HG02571 (cell line): ENCODE measurements around the gene GTF3C1.
"Not testable (repeated sequence)": the region's sequence is repeated elsewhere in the genome, so short reads cannot be mapped to it uniquely, and the experiment has no call there.

Source experiments
- ATAC-seq: cut with Tn5 transposase; IDR thresholded peaks from one replicate; pipeline ENCODE4 v1.9.1; 2021; ENCODE audit warnings: mild to moderate bottlenecking, moderate library complexity; ENCODE audit not compliant: unreplicated experiment

Gene GTF3C1

GRCh38 chr16:27464626-27465482 is 84.9 kb downstream of the GTF3C1 start:
- ATAC-seq: no peak

GRCh38 chr16:27463741-27464591 is 85.7 kb downstream of the GTF3C1 start:
- no peak for ATAC-seq

- no peak for ATAC-seq
Measured at GRCh38 chr16:27462846-27463682, 86.6 kb downstream of the GTF3C1 start.

- no peak for ATAC-seq
Measured at GRCh38 chr16:27462200-27462845, 87.4 kb downstream of the GTF3C1 start.

- no peak for ATAC-seq
Measured at GRCh38 chr16:27461483-27462171, 88.1 kb downstream of the GTF3C1 start.

GRCh38 chr16:27460663-27461482 is 88.8 kb downstream of the GTF3C1 start:
- no peak for ATAC-seq

GRCh38 chr16:27460213-27460612 is 89.5 kb downstream of the GTF3C1 start:
- ATAC-seq: no peak

- no peak for ATAC-seq
Measured at GRCh38 chr16:27458987-27459688, 90.6 kb downstream of the GTF3C1 start.

GRCh38 chr16:27458258-27458657 is 91.5 kb downstream of the GTF3C1 start:
- no peak for ATAC-seq

- ATAC-seq: not testable (repeated sequence)
Measured at GRCh38 chr16:27457605-27457900, 92.2 kb downstream of the GTF3C1 start.

- ATAC-seq: no peak
Measured at GRCh38 chr16:27455700-27456099, 94.0 kb downstream of the GTF3C1 start.

GRCh38 chr16:27453494-27453825 is 96.3 kb downstream of the GTF3C1 start:
- ATAC-seq: no peak

GRCh38 chr16:27452569-27453493 is 96.9 kb downstream of the GTF3C1 start:
- no peak for ATAC-seq

- no peak for ATAC-seq
Measured at GRCh38 chr16:27450196-27450549, 99.5 kb downstream of the GTF3C1 start.

GRCh38 chr16:27449434-27450195 is 100.1 kb downstream of the GTF3C1 start:
- peak; percentile 47 for ATAC-seq

- no peak for ATAC-seq
Measured at GRCh38 chr16:27448532-27449433, 100.9 kb downstream of the GTF3C1 start.
